GM21576 (cell line): ENCODE results near the gene WNT8B.
A peak's percentile ranks its signal among the peaks of the same experiment; 100 is the strongest.

Experiments used
- ATAC-seq: cut with Tn5 transposase; IDR thresholded peaks from one replicate; pipeline ENCODE4 v1.9.1; 2021; ENCODE audit warnings: mild to moderate bottlenecking, moderate library complexity; ENCODE audit not compliant: unreplicated experiment

Gene WNT8B

GRCh38 chr10:100462709-100463108 lies at the start of gene WNT8B:
TSS of gene WNT8B (plus strand) at chr10:100463009. CDS start at chr10:100463169, 160 bp downstream.
- no peak for ATAC-seq

- no peak for ATAC-seq
These were observed 49.6 kb upstream of the WNT8B start for GRCh38 chr10:100413173-100413572.

GRCh38 chr10:100419911-100420449 lies 42.8 kb upstream of the WNT8B start:
- no peak for ATAC-seq

GRCh38 chr10:100427374-100427773 lies 35.4 kb upstream of the WNT8B start:
- no peak for ATAC-seq

GRCh38 chr10:100433253-100434240 lies 29.3 kb upstream of the WNT8B start:
- no peak for ATAC-seq

GRCh38 chr10:100436255-100436654 lies 26.6 kb upstream of the WNT8B start:
- no peak for ATAC-seq

- ATAC-seq = no peak
These were observed 24.0 kb upstream of the WNT8B start for GRCh38 chr10:100438674-100439315.

GRCh38 chr10:100442548-100442947 lies 20.3 kb upstream of the WNT8B start:
- no peak for ATAC-seq

GRCh38 chr10:100446130-100446761 lies 16.6 kb upstream of the WNT8B start:
- ATAC-seq = no peak

GRCh38 chr10:100447663-100448062 lies 15.1 kb upstream of the WNT8B start:
- ATAC-seq = no peak

- ATAC-seq = no peak
These were observed 13.9 kb upstream of the WNT8B start for GRCh38 chr10:100448951-100449350.

GRCh38 chr10:100468322-100468721 lies 5.5 kb downstream of the WNT8B start:
- no peak for ATAC-seq

GRCh38 chr10:100468978-100469377 lies 6.2 kb downstream of the WNT8B start:
- no peak for ATAC-seq

- ATAC-seq = no peak
These were observed 6.9 kb downstream of the WNT8B start for GRCh38 chr10:100469756-100470155.

GRCh38 chr10:100470367-100470766 lies 7.6 kb downstream of the WNT8B start:
- no peak for ATAC-seq

- no peak for ATAC-seq
These were observed 15.2 kb downstream of the WNT8B start for GRCh38 chr10:100477970-100478369.

GRCh38 chr10:100479037-100479436 lies 16.2 kb downstream of the WNT8B start:
- ATAC-seq = no peak

GRCh38 chr10:100480002-100480401 lies 17.2 kb downstream of the WNT8B start:
- no peak for ATAC-seq

GRCh38 chr10:100481462-100482081 lies 18.8 kb downstream of the WNT8B start:
- peak; percentile 97 for ATAC-seq

GRCh38 chr10:100482181-100482833 lies 19.5 kb downstream of the WNT8B start:
- ATAC-seq = peak; percentile 42
